ENCODE measurements around the gene ARID3B.
"Not testable (repeated sequence)": the region's sequence is repeated elsewhere in the genome, so short reads cannot be mapped to it uniquely, and the experiment has no call there.

The ARID3B gene

GRCh38 chr15:74620636-74621545, 79.9 kb downstream of the ARID3B start:
- DNase-seq (ENCODE audit: low read depth) = no peak

- DNase-seq (ENCODE audit: low read depth) = no peak
Measured at GRCh38 chr15:74621546-74621920, 80.5 kb downstream of the ARID3B start.

GRCh38 chr15:74621936-74622335, 80.9 kb downstream of the ARID3B start:
- no peak for DNase-seq (ENCODE audit: low read depth)

GRCh38 chr15:74622758-74623157, 81.7 kb downstream of the ARID3B start:
- no peak for DNase-seq (ENCODE audit: low read depth)

- no peak for DNase-seq (ENCODE audit: low read depth)
Measured at GRCh38 chr15:74624020-74624602, 83.1 kb downstream of the ARID3B start.

- no peak for DNase-seq (ENCODE audit: low read depth)
Measured at GRCh38 chr15:74625693-74626092, 84.7 kb downstream of the ARID3B start.

GRCh38 chr15:74626336-74626735, 85.3 kb downstream of the ARID3B start:
- no peak for DNase-seq (ENCODE audit: low read depth)

GRCh38 chr15:74626752-74627692, 86.0 kb downstream of the ARID3B start:
- DNase-seq (ENCODE audit: low read depth) = no peak

GRCh38 chr15:74627766-74628165, 86.7 kb downstream of the ARID3B start:
- no peak for DNase-seq (ENCODE audit: low read depth)

- no peak for DNase-seq (ENCODE audit: low read depth)
Measured at GRCh38 chr15:74628199-74628598, 87.2 kb downstream of the ARID3B start.

GRCh38 chr15:74628949-74629348, 87.9 kb downstream of the ARID3B start:
- no peak for DNase-seq (ENCODE audit: low read depth)

- DNase-seq (ENCODE audit: low read depth) = not testable (repeated sequence)
Measured at GRCh38 chr15:74629696-74630095, 88.7 kb downstream of the ARID3B start.

GRCh38 chr15:74630284-74631086, 89.5 kb downstream of the ARID3B start:
- DNase-seq (ENCODE audit: low read depth) = no peak

GRCh38 chr15:74631087-74631385, 90.0 kb downstream of the ARID3B start:
- DNase-seq (ENCODE audit: low read depth) = no peak

- no peak for DNase-seq (ENCODE audit: low read depth)
Measured at GRCh38 chr15:74631408-74631807, 90.4 kb downstream of the ARID3B start.

- DNase-seq (ENCODE audit: low read depth) = peak; percentile 43
Measured at GRCh38 chr15:74631935-74632560, 91.0 kb downstream of the ARID3B start.

GRCh38 chr15:74632601-74633000, 91.6 kb downstream of the ARID3B start:
- DNase-seq (ENCODE audit: low read depth) = no peak

GRCh38 chr15:74633781-74634180, 92.8 kb downstream of the ARID3B start:
- no peak for DNase-seq (ENCODE audit: low read depth)

- peak; percentile 49 for DNase-seq (ENCODE audit: low read depth)
Measured at GRCh38 chr15:74635228-74635627, 94.2 kb downstream of the ARID3B start.

GRCh38 chr15:74636984-74637383, 96.0 kb downstream of the ARID3B start:
- no peak for DNase-seq (ENCODE audit: low read depth)

GRCh38 chr15:74641151-74641550, 100.1 kb downstream of the ARID3B start:
- DNase-seq (ENCODE audit: low read depth) = no peak

All from stimulated activated CD8-positive, alpha-beta memory T cell treated with anti-CD3 and anti-CD28 coated beads, Interleukin-7, amount 100 ng/mL, for 24 hours (primary cell).